Measurements from ENCODE around the gene NRIP1. TPM values are rescaled to one million over a fixed set of nuclear protein-coding genes. Genes with fewer than 3 reads are reported as not detected.

Gene NRIP1
- total RNA-seq, 1 experiment from 2014 or later = 19.1 TPM

DNA sequence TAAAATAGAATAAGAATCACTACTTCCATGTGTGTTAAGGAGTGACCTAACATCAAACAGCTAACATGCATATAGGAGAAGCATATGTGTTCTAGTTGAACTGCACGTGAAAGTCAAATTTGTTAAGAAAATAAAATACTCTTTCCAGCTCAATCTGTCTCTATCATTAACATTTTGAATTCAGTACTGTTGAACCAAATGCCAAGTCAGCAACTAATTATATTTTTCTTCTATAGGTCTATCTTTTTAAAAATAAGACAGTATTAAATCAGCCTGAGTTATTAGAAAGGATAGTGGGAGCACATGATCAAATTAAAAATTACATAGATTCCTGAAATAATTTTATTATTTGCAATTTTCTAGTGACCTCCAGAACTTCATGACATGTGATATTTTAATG, 141.8 kb downstream of the NRIP1 start:
- ATAC-seq = no peak
- POLR2A ChIA-PET = no interaction called here
- Histone ChIP-seq H3K27me3 (ENCODE audit: control insufficient read depth, insufficient read depth, low read length) (no peaks in the 10 kb centered on the region), H3K36me3 (ENCODE audit: control insufficient read depth, insufficient read depth, low read length) (no peaks in the 10 kb centered on the region), H3K4me3 (ENCODE audit: low read depth in 2 of 2, low read length in 2 of 2) (no peak overlapping the region), H3K9me3 (ENCODE audit: control insufficient read depth, insufficient read depth, low read depth, low read length) (no peaks in the 10 kb centered on the region), H3K4me1 (ENCODE audit: control insufficient read depth, insufficient read depth, low read length) (no peaks in the 10 kb centered on the region), H3K27ac (ENCODE audit: low read length) (no peak overlapping the region)
- in situ Hi-C loops (cut with HindIII; ENCODE audit: low pct_unique_long_range_greater_than_20kb, low sequenced_read_pairs) (no loop called here), intact Hi-C loops (cut with micrococcal nuclease; ENCODE audit: unreplicated experiment) (no loop called here)
- TF ChIP-seq CTCF (IDR thresholded peaks at IDR 0.05) = no peak
- TF ChIP-seq, protein P1, sequence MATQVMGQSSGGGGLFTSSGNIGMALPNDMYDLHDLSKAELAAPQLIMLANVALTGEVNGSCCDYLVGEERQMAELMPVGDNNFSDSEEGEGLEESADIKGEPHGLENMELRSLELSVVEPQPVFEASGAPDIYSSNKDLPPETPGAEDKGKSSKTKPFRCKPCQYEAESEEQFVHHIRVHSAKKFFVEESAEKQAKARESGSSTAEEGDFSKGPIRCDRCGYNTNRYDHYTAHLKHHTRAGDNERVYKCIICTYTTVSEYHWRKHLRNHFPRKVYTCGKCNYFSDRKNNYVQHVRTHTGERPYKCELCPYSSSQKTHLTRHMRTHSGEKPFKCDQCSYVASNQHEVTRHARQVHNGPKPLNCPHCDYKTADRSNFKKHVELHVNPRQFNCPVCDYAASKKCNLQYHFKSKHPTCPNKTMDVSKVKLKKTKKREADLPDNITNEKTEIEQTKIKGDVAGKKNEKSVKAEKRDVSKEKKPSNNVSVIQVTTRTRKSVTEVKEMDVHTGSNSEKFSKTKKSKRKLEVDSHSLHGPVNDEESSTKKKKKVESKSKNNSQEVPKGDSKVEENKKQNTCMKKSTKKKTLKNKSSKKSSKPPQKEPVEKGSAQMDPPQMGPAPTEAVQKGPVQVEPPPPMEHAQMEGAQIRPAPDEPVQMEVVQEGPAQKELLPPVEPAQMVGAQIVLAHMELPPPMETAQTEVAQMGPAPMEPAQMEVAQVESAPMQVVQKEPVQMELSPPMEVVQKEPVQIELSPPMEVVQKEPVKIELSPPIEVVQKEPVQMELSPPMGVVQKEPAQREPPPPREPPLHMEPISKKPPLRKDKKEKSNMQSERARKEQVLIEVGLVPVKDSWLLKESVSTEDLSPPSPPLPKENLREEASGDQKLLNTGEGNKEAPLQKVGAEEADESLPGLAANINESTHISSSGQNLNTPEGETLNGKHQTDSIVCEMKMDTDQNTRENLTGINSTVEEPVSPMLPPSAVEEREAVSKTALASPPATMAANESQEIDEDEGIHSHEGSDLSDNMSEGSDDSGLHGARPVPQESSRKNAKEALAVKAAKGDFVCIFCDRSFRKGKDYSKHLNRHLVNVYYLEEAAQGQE (IDR thresholded peaks at IDR 0.05; ENCODE audit: insufficient read depth in 1 of 2, low read depth in 2 of 2, low read length in 1 of 2) = no peak
- TF ChIP-seq POLR2AphosphoS5 (IDR thresholded peaks at IDR 0.05; ENCODE audit: low read depth, low read length) = no peak
- no peak for TF ChIP-seq TCF7L2 (IDR thresholded peaks at IDR 0.05; ENCODE audit: low read depth, low read length)
- TF ChIP-seq SIN3A (IDR thresholded peaks at IDR 0.05; ENCODE audit: borderline replicate concordance, insufficient read depth, low read depth, low read length) = no peak
- no peak for DNase-seq (ENCODE audit: low read depth, low spot score)
- CTCF ChIA-PET = no interaction called here
- no TSS peak for BruUV-seq (replicated peaks)

GRCh38 chr21:14918527-14918926, 146.3 kb downstream of the NRIP1 start:
- Histone ChIP-seq H3K27me3 (ENCODE audit: control insufficient read depth, insufficient read depth, low read length) (no peaks in the 10 kb centered on the region), H3K4me1 (ENCODE audit: control insufficient read depth, insufficient read depth, low read length) (no peaks in the 10 kb centered on the region), H3K27ac (ENCODE audit: low read length) (no peak overlapping the region; the same call in 1 of the 2 replicates), H3K36me3 (ENCODE audit: control insufficient read depth, insufficient read depth, low read length) (no peaks in the 10 kb centered on the region), H3K4me3 (ENCODE audit: low read depth in 2 of 2, low read length in 2 of 2) (no peak overlapping the region), H3K9me3 (ENCODE audit: control insufficient read depth, insufficient read depth, low read depth, low read length) (no peaks in the 10 kb centered on the region)
- ChIA-PET POLR2A (no interaction called here), CTCF (no interaction called here)
- DNase-seq (ENCODE audit: low read depth, low spot score) (no peak), ATAC-seq (no peak)
- intact Hi-C loops (cut with micrococcal nuclease; ENCODE audit: unreplicated experiment) (no loop called here), in situ Hi-C loops (cut with HindIII; ENCODE audit: low pct_unique_long_range_greater_than_20kb, low sequenced_read_pairs) (no loop called here)
- BruUV-seq (replicated peaks) = no TSS peak
- TF ChIP-seq POLR2AphosphoS5 (IDR thresholded peaks at IDR 0.05; ENCODE audit: low read depth, low read length) (no peak), SIN3A (IDR thresholded peaks at IDR 0.05; ENCODE audit: borderline replicate concordance, insufficient read depth, low read depth, low read length) (no peak), TCF7L2 (IDR thresholded peaks at IDR 0.05; ENCODE audit: low read depth, low read length) (no peak), CTCF (IDR thresholded peaks at IDR 0.05) (no peak)
- TF ChIP-seq, protein P1 (IDR thresholded peaks at IDR 0.05; ENCODE audit: insufficient read depth in 1 of 2, low read depth in 2 of 2, low read length in 1 of 2) = no peak
